Erythroblast (primary cell): ENCODE measurements around the gene CFAP54.

Experiments used
- GATA1 ChIP-seq: IDR thresholded peaks from 2 replicates; pipeline ENCODE4 v1.6.1; 2011; ENCODE audit warnings: low read depth, mild to moderate bottlenecking, control low read depth, low read length, moderate library complexity
- POLR2A ChIP-seq: IDR thresholded peaks from 2 replicates; pipeline ENCODE4 v1.6.1; 2011; ENCODE audit warnings: mild to moderate bottlenecking, low read length

- TF ChIP-seq POLR2A (no peak), GATA1 (no peak)
These were observed 40.5 kb downstream of the CFAP54 start for GRCh38 chr12:96529912-96530311.
